HTERT RPE-1 (cell line): Measurements from ENCODE around the gene TMEM181.
"Not testable (repeated sequence)": the region's sequence is repeated elsewhere in the genome, so short reads cannot be mapped to it uniquely, and the experiment has no call there.

Experiments used
- in situ Hi-C: fragments of 300-500 bp; cut with MboI; formaldehyde crosslinking; loops from 4 replicates; pipeline ENCODE4 v1.14.3; 2020; ENCODE audit warnings: low sequenced_read_pairs

Gene TMEM181

GRCh38 chr6:158536891-158537798 lies 22.7 kb upstream of the TMEM181 start:
- in situ Hi-C loops: no loop called here

DNA sequence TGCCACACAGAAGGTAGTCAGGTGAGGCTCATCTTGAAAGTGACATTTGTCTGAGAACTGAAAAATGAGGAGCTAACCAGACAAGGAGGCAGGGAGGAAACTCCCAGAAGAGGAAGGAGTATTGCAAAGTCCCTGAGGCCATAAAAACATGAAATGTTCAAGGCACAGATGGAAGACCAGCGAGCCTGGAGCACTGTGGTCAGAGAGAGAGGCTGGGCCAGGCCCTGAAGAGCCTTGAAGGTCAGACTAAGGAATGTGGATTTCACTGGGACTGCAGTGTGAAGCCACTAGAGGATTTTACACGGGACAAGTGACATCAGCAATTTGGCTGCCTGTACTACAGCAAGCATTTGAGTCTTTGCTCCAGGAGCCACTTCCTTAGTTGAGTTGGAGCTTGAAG lies 21.1 kb upstream of the TMEM181 start:
- in situ Hi-C loops: no loop called here

GRCh38 chr6:158539413-158539812 lies 20.5 kb upstream of the TMEM181 start:
- in situ Hi-C loops: no loop called here

DNA sequence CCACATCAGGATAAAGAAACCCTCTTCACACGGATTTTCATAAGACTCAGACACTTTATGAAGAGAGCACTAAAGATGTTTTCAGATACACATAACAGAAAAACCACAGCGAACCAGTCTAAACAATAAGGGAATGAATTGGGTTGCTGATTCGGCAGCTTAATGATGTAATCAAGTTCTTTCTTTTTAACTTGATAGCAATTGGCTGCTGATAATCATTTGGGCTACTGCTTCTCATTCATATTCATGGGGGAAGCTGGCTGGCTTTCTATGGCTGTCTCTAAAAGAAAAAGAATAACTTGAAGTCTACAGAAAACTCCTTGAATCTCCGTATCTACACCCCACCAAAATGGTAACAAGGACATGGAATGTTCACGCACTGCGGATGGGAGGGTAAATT lies 20.0 kb upstream of the TMEM181 start:
- in situ Hi-C loops: no loop called here

DNA sequence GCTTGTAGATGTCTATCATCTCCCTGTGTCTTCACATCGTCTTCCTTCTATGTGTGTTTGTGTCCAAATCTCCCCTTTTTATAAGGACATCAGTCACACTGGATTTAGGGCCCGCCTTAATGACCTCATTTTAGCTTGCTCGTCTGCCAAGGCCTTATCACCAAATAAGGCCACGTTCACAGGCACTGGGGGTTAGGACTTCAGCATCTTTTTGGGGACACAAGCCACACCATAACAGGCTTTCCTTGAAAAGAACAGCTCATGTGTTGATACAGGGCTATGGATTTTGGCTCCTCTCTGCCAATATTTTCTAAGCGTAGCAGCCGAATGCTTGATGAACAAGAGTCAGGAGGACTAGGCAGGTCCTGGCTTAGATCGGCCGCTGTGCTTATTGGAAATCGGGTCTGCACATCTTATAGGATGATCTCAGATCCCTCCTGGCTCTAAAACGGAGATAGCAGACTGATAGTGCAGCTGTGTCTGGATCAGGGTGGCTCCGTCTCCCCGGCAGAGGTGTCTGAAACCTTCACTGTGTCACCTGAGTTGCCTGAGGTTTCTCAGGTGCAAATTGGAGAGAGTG lies 16.2 kb upstream of the TMEM181 start:
- in situ Hi-C loops: no loop called here

GRCh38 chr6:158544428-158544827 lies 15.5 kb upstream of the TMEM181 start:
- in situ Hi-C loops: no loop called here

DNA sequence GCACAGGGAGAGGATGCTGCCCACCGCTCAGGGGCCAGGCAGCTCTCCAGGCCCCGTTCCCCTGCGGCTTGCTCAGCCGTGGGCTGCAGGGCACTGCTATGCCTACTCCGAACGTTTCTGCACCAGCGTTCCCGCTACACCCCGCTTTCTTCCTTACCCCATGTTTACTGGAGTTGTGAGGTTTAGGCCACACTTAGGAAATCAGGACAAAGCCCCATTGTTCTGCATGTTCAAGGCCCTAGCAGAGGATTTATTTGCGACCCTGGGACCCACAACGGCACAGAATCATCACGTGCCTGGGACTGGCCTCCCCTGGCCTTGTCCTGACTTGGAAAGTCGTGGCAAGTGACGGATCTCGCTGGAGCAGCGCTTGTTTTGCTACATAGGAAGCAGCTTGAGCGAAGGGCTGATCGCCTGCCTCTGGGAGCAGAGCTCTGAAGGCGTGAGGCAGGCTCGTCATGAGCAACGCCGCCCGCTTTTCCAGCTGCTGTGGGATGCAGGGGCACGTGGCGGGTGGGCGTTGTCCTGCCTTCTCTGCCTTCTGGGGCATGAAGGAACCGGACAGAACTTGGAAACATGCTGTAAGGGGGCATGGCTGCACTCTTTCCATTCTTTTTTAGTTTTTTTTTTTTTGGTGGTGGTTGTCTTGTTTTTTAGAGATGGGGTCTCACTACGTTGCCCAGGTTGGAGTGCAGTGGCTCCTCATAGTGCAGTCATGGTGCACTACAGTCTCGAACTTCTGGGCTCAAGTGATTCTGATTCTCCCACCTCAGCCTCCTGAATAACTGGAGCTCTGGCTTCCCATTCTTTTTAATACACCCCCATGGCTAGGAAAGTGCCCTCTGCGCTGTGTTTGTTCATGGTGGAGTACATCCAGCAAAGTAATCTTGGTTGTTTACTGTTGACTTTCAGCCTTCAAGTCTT lies 14.6 kb upstream of the TMEM181 start:
- in situ Hi-C loops: no loop called here

DNA sequence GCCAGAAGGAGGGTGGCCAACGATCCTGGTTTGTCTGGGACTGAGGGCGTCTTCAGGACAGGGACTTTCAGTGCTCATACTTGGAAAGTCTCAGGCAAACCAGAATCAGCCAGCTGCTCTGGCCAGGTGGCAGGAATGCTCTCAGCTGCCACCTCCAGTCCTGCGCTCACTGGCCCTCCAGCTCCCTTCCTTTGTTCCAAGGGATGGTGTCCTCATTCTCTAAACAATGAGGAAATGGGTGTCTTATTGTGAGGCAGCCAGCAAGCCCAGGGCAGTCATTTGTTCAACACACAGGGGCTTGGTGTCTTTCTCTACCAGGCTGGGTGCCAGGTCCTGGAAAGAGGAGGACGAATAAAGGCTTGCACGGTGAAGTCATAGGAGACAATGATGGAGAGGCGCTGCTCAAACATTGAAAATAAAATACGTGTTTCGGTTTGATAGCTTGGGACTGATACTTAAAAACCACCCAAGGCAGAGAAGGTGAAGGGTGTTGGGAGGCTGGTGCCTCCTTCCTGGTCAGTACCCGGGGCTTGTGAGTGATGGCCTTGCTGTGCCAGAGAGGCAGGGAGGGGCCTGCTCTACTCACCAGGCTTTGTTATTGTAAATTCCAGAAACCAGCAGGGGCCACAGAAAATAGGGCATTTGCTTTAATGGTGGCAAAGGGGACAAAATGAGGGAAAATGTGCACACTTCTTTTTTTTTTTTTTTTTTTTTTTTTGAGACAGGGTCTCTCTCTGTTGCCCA lies 11.3 kb upstream of the TMEM181 start:
- in situ Hi-C loops: no loop called here

GRCh38 chr6:158552055-158552795 lies 7.7 kb upstream of the TMEM181 start:
- in situ Hi-C loops: no loop called here

- in situ Hi-C loops: no loop called here
Measured at GRCh38 chr6:158552796-158553138, 7.1 kb upstream of the TMEM181 start.

- in situ Hi-C loops: no loop called here
Measured at GRCh38 chr6:158554611-158555361, 5.1 kb upstream of the TMEM181 start.

GRCh38 chr6:158556113-158556512 lies 3.8 kb upstream of the TMEM181 start:
- in situ Hi-C loops: no loop called here

DNA sequence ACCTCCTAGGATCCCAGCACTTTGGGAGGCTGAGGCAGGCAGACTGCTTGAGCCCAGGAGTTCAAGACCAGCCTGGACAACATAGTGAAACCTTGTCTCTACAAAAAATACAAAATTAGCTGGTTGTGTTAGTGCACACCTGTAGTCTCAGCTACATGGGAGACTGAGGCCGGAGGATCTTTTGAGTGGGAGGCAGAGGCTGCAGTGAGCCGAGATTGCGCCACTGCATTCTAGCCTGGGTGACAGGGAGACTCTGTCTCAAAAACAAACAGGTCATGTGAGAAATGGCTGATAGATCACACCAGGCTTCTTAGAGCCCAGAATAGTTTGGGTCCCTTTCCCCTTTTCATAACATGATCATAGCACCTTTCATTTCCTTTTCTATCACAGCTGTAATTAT lies 2.8 kb upstream of the TMEM181 start:
- in situ Hi-C loops: not testable (repeated sequence)

DNA sequence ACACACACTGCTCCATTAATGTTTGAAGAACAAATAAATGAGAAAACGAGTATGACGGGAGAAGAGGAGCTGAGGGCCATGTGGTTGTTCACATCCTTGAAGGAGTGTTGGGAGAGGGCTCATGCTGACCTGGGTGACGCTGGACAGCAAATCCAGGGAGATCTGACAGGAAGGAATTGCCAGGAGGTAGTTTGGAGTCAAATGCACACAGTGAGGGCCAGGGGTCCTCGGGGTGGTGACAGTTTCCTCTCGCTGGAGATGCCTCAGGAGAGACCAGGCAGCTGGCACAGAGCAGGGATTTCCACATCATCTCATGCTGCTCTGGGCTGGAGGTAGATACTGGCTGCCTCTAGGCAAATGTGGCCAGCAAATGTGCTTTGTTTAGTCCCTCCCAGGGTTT lies 2.0 kb upstream of the TMEM181 start:
- in situ Hi-C loops: no loop called here

DNA sequence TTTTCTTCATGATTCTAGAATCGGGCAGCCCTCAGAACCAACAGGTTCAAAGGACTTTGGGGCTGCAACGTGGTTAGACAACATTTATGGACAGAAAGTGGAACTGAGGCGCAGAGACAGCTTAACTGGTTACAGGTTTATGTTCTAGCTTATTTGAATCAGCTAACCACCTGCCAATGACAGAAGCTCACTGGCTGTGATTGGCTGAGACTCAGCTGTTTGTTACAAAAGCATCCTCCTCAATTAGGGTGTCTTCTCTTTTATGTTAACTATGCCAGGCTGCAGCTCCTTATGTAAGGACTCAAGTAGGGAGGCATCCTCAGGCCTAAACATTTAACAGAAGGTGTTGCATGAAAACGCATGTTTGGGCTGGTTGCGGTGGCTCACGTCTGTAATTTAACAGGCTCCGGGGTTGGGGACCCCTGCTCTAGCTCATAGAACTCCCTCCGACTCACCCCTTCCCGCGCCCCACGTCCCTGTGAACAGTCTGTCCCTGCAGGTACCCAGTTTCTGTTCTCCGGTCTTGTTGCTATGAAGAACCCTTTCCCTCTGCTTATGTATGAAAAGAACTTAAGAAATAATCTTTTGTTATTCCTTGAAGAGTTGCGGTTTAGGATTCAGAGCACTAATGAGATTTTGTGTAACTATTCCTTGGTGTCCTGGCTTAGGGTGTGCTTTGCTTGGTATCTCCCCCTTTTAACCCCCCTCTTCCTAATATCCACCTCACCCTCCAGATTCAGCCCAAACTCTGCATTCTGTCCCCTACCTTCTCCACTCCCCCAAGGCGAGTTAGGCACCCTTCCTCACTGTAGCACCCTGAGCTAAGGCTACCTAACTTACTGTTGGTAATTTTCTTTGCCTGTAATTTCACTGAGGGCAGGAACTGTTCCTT lies 1.2 kb upstream of the TMEM181 start:
- in situ Hi-C loops: no loop called here

DNA sequence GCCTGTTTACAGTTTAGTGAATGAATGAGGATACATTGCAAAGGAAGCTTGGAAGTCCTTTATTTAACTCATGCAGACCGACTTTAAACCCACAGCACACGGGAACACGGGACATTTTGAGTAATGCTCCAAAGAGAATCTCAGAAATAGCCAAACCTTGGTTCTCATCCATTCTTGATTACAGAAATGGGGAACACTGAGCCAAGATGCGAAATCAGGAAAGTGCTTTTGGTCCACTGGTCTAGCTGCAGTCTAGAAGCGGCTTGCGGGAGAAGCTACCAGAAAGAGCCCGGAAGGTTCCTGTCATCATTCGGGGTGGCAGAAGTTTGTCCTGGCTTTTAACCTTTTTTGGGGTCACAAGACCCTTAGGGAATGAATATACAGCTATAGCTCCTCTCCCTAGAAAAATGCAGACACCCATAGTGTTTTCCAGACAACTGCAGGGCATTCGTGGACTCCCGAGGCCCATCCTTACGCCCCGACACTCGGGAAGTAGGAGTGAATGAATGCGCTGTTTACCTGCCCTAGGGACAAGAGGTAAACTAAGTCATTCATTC lies 475 bp upstream of the TMEM181 start:
- in situ Hi-C loops: no loop called here

GRCh38 chr6:158560836-158561320 lies 987 bp downstream of the TMEM181 start:
- in situ Hi-C loops: no loop called here

DNA sequence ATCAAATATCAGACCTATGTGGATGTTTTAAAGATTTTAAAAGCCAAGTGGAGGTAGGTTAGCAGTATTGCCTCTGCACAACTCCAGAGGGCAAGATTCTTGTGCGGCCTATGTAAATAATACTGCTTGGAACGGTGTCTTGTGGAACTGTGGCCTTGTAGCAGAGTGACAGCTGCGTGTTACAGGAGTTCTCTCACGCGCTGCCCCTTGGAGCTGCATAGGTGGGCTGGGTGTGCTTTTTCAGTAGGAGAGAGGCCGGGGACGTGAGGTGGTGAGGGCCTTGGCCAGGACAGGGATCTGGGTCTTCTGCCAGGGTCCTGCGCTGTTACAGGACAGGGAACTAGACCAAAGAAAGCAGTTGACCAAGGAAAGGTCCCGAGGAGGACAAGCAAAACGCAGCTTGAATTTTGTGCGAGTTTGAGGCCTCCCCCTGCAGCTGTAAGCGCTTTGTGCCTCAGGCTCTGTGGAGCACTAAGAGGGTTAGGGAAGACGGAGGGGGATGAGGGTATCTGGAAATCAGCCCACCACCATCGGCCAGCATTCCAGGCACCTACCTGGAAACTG lies 1.5 kb downstream of the TMEM181 start:
- in situ Hi-C loops: no loop called here
